Stimulated activated CD4-positive, alpha-beta T cell treated with anti-CD3 and anti-CD28 coated beads, TNF-alpha, amount 100 ng/mL, for 48 hours (primary cell): ENCODE data around the gene UBL4A.

Source experiments
- DNase-seq, 3 donors: peaks; one replicate each; pipeline ENCODE4 v3.0.0-alpha.2; 2020; ENCODE audit warnings: low read depth in 3 of 3

UBL4A gene

GRCh38 chrX:154463611-154464220 lies 22.7 kb downstream of the UBL4A start:
- DNase-seq: no peak

- no peak for DNase-seq
Measured at GRCh38 chrX:154462396-154462795, 24.0 kb downstream of the UBL4A start.

GRCh38 chrX:154460326-154460725 lies 26.1 kb downstream of the UBL4A start:
- DNase-seq: no peak

- no peak for DNase-seq
Measured at GRCh38 chrX:154459832-154460231, 26.6 kb downstream of the UBL4A start.

DNA sequence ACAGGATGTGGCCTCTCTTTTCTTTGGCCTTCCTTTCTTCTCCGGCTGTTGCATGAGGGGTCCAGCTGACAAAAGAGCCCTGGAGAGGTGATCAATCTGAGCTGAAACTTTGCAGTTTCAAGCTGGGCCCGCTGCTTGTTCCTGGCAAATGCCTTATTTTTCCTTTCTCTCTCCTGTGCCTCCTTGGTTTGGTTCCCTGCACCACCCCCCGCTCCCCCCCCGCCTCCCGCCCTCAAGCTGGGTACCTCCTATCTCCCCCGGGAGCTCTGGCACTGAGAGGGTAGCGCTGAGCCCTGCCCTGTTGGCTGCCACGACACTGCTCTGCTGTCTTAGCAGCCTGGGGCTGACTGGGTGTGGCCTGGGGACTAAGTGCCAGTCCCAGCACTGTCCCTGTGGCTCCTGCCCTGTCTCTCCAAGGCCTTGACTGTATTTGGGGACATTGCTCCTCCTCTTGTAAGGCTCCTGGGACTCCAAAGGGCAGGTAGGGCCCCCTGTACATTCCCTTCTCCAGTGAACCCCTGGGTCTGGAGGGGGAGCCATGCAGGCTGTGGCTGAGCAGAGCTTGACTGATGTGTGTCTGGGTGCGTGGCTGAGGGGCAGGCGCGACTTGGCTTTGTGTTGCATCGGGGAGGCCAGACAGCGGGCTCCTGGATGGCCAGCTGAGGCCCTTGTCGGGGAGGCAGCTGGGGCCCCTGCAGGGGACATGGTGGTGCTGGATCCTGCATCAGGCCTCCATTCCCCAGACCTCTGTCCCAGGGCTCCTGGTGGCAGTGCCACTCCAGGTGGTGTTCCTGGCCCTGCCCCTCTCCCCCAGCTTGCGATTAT lies 27.2 kb downstream of the UBL4A start:
- no peak for DNase-seq

DNA sequence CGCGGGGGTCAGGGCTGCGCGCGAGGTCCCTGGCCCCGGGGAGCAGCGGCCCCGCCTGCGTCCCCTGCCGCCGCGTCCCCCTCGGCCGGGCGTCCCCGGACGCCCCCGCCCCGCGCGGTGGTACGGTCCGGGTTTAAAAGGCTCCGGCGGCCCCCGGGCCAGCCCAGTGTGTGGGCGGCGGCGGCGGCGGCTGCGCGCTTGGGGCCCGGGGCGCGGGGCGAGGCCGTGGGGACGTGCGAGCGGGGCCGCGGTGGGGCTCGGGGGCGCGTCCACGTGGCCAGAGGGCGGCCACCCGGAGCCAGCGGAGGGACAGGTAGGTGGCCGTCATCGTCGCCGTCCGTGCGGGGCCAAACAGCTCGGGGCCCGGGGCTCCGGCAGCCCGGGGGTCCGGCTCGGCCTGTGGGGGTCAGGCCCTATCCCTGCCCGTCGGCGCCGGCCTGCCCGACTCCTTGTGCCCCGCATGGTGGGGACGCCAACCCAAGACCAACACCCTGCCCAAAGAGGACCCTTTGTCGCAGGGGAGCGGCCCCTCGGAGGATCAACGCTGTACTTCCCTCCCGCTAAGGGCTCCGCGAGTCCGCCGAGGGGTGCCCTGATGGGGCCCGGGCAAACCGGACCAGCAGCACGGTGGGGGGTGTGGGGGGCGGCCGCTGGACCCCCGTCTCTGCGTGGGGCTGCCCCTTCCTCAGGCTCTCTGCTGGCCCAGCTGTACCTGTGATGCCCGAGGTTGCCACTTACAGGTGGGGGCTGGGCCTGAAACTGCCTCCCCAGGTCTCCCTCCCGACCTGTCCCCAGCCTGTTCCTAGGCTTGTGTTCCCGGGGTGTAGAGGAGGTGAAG lies 28.1 kb downstream of the UBL4A start, which contains the start of gene PLXNA3:
TSS of gene PLXNA3 (plus strand) at position 166 of the 838 bp plus-strand sequence. CDS start 1,903 bp downstream, outside the sequence.
- DNase-seq: peak in 2 of 3 donors; percentile 37 to 42

DNA sequence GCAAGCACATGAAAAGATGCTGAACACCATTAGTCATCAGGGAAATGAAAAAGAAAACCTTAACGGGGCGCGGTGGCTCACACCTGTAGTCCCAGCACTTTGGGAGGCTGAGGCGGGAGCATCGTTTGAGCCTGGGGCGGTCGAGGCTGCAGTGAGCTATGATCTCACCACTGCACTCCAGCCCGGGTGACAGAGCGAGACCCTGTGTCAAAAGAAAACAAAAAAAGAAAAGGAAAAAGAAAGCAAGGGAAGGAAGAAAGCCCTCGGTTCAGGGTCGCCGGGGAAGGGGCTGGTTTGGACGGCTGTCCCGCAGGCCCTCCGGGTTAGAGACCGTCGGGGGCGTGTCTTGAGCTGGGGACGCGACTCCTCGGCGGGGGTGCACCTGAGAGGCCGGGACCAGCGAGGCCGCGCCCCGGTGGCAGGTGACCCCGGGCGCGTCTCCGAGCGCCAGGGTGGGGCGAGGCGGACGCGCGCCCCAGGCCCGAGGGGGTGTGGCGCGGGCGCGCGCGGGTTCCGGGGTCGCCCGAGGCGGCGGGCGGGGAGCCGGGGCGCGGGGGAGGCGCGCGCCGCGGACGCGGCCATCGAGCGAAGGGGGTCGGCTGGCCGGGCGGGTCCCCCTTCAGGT lies 28.8 kb downstream of the UBL4A start:
- DNase-seq: no peak

GRCh38 chrX:154452823-154453222 lies 33.6 kb downstream of the UBL4A start:
- no peak for DNase-seq

DNA sequence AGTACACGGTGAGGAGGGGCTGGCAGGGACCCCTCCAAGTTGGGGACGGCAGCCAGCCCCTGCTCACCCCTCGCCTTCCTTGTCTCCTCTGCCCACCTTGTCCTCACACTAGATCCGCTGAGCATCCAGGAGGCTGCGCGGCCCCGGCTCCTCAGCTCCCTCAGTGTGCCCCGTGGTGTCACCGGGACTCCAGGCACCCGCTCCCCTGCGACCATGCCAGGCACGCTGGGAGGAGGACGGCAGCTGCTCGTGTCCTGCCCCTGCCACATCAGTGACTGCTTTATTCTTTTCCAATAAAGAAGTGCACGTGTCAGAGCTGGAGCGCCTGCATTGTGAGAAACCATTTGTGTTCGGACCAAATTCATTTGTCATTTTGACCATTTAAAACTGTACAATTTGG lies 36.1 kb downstream of the UBL4A start:
- no peak for DNase-seq

DNA sequence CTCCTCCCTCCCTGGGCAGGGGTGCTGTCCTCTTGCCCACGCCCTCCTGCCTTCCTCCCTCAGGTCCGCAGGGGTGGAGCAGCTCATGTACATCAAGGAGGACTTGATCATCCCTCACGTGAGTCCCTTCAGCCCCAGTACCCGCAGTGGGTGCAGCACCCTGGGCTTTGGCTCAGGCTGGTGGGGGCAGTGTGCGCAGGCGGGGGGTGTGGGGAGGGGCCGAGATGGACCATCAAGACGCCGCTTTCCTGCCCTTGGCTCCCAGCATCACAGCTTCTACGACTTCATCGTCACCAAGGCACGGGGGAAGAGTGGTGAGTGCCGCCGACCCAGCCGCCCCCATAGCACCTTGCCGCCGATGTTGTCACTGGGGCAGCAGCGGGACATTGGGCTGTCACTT lies 36.8 kb downstream of the UBL4A start:
- no peak for DNase-seq

- no peak for DNase-seq
Measured at GRCh38 chrX:154448484-154448883, 37.9 kb downstream of the UBL4A start.

- no peak for DNase-seq
Measured at GRCh38 chrX:154446430-154446829, 40.0 kb downstream of the UBL4A start.

- DNase-seq: no peak
Measured at GRCh38 chrX:154445776-154446175, 40.6 kb downstream of the UBL4A start.

- no peak for DNase-seq
Measured at GRCh38 chrX:154444755-154445246, 41.6 kb downstream of the UBL4A start.

DNA sequence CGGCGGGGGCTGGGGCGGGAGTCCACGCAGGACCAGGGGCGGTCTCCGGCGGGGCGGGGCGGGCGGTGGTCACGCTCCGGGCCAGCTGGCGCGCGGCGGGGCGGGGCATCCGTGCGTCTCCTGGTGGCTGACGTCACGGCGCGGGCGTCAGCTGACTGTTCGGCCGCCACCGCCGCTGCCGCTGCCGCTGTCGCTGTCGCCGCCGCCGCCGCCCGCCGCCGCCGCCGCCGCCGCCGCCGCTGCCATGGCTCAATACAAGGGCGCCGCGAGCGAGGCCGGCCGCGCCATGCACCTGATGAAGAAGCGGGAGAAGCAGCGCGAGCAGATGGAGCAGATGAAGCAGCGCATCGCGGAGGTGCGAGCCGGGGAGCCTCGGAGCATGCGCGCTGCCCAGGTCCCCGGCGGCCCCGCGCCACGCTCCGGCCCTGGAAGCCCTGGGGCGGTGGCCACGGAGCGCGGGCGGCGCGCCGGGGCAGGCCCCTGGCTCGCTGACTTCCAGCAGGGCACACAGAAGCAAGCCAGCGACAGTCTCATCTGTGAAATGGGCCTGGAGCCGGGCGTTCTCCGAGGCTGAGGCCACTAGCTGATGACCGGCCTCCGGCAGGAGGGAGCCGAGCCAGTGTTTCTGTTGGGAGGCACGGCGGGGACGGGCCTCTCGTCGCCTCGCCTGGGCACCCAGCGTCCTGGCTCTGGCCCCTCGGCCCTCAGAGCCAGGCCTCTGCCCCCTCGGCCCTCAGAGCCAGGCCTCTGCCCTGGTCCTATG lies 42.2 kb downstream of the UBL4A start, which contains the start of gene FAM50A:
TSS of gene FAM50A (plus strand) at position 150 of the 763 bp plus-strand sequence. CDS start at position 245, 95 bp downstream.
- peak in 2 of 3 donors; percentile 37 to 69 for DNase-seq

DNA sequence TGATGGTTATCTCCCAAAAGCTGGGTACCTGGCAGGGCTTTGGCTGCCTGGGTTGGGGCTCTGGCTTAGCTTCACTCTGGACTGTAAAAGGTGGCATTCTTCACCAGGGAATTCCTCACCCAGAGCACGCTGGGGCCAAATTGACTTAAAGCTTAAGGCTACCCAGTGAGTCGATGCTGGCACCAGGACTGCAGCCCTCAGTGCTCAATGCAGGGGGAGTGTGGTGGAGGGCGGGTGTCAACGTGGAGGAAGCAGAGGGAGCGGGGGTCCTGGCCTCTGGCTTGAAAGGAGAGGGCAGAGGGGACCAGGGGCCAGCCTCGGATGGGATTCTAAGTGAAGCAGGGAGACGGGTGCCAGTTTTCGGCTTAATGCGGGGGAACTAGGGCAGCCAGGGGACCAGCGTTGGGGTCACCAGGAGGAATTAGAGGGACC lies 42.9 kb downstream of the UBL4A start:
- DNase-seq: no peak

GRCh38 chrX:154441984-154442707 lies 44.3 kb downstream of the UBL4A start:
- DNase-seq: no peak

DNA sequence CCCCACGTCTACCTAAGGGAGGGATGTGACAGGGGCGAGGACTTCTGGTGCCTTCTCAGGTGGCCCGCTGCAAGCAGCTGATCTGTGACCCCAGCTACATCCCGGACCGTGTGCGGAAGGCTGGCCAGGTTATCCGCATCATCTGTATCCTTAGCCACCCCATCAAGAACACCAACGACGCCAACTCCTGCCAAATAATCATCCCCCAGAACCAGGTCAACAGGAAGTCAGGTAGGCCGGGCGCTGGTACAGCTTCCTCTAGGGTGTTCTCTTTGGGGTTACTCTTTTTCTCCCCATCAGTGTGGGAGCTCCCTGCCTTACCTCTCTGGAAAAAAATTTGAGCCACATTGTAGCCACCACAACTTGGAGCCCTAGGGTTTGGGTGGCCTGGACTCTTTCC lies 44.9 kb downstream of the UBL4A start:
- no peak for DNase-seq

DNA sequence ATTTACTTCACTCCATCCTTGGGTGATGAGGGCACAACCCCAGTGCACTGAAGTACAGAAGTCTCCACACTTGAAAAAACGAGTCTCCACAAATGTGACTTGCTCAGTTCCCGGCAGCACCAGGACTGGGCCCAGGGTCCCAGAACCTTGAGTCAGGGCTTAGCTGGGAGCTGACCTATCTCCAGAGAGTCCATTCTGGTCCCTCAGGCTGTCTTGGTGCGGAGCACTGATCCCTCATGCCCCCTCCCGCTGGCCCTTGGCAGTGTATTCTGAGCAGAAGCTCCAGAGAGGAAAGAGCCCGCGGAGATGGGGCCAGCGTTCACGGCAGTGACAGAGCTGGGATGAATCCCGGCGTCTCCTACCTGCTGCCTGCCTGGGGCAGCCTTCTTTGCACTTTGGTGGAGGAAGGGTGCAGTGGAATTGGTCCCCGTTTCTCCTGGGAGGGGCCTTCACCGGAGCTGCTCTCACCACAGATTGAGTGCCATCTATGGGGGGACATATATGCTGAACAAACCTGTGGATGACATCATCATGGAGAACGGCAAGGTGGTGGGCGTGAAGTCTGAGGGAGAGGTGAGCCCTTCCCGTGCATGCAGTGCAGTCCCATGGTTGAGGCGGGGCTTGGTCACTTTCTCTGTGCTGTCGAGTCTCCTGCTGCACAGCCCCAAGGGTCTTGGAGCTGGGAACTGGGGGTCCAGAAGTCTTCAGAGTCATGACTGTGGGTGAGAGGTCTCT lies 45.6 kb downstream of the UBL4A start:
- DNase-seq: no peak
